ENCODE measurements around the gene PTRHD1. TPM values are rescaled to one million over a fixed set of nuclear protein-coding genes. Genes with fewer than 3 reads are reported as not detected.

The PTRHD1 gene
- total RNA-seq, 1 experiment from 2014 or later = 39.2 TPM

GRCh38 chr2:24761866-24762265 lies 31.3 kb downstream of the PTRHD1 start (continued):
- TF ChIP-seq CTCF (IDR thresholded peaks at IDR 0.05) (no peak), ZNF671 (CRISPR knock-in tag; IDR thresholded peaks at IDR 0.05) (no peak)

- ChIA-PET POLR2A (interaction anchor here (0.6 kb wide), 1 partner anchor 775 kb away, joined by 7 read pairs; no protein-coding TSS in a partner anchor), CTCF (no interaction called here)
- no peaks in the 10 kb centered on the region for H3K27me3 Mint-ChIP-seq (ENCODE audit: low read depth)
- no peak overlapping the region for H3K27ac Mint-ChIP-seq
- H3K4me3 Mint-ChIP-seq = no peak overlapping the region
- DNase-seq (ENCODE audit: low spot score) (no peak), ATAC-seq (no peak)
- H3K36me3 Mint-ChIP-seq = peaks cover 8% of the 10 kb centered on the region
- TF ChIP-seq ESRRA (CRISPR knock-in tag; IDR thresholded peaks at IDR 0.05; ENCODE audit: borderline replicate concordance) (no peak), ZNF232 (CRISPR knock-in tag; IDR thresholded peaks at IDR 0.05) (no peak), FOXK1 (CRISPR knock-in tag; IDR thresholded peaks at IDR 0.05) (no peak), ETV6 (CRISPR knock-in tag; IDR thresholded peaks at IDR 0.05) (no peak), RELA (CRISPR knock-in tag; IDR thresholded peaks at IDR 0.05; ENCODE audit: borderline replicate concordance) (no peak), JAZF1 (CRISPR knock-in tag; IDR thresholded peaks at IDR 0.05) (no peak), ZNF416 (CRISPR knock-in tag; IDR thresholded peaks at IDR 0.05) (no peak), ERG (CRISPR knock-in tag; IDR thresholded peaks at IDR 0.05) (no peak), SP1 (CRISPR knock-in tag; conservative IDR thresholded peaks at IDR 0.05) (no peak)
- no peaks in the 10 kb centered on the region for H3K9me3 Mint-ChIP-seq
- no peaks in the 10 kb centered on the region for H3K4me1 Mint-ChIP-seq
Measured at GRCh38 chr2:24756789-24757188, 36.4 kb downstream of the PTRHD1 start.

- H3K27me3 Mint-ChIP-seq (ENCODE audit: low read depth) = no peaks in the 10 kb centered on the region
- POLR2A ChIA-PET = no interaction called here
- no peak for TF ChIP-seq ZBTB43 (CRISPR knock-in tag; IDR thresholded peaks at IDR 0.05)
- no peak for TF ChIP-seq NR3C1 (CRISPR knock-in tag; conservative IDR thresholded peaks at IDR 0.05; ENCODE audit: low read depth)
- TF ChIP-seq NR1H2 (CRISPR knock-in tag; IDR thresholded peaks at IDR 0.05) = no peak
- TF ChIP-seq CDX4 (CRISPR knock-in tag; IDR thresholded peaks at IDR 0.05; ENCODE audit: borderline replicate concordance) = no peak
- TF ChIP-seq CBFB (CRISPR knock-in tag; IDR thresholded peaks at IDR 0.05; ENCODE audit: low read depth) = no peak
- no peak for TF ChIP-seq E2F5 (CRISPR knock-in tag; IDR thresholded peaks at IDR 0.05)
- no peak for TF ChIP-seq AR (CRISPR knock-in tag; IDR thresholded peaks at IDR 0.05)
- TF ChIP-seq TEAD1 (CRISPR knock-in tag; IDR thresholded peaks at IDR 0.05) = no peak
- TF ChIP-seq EMX1 (CRISPR knock-in tag; IDR thresholded peaks at IDR 0.05) = no peak
- no peak for TF ChIP-seq ELF4 (CRISPR knock-in tag; IDR thresholded peaks at IDR 0.05; ENCODE audit: low read depth)
- no peak for TF ChIP-seq FOXK1 (CRISPR knock-in tag; IDR thresholded peaks at IDR 0.05)
- TF ChIP-seq KAT7 (CRISPR knock-in tag; IDR thresholded peaks at IDR 0.05; ENCODE audit: borderline replicate concordance) = no peak
- no peak for TF ChIP-seq ZNF396 (CRISPR knock-in tag; IDR thresholded peaks at IDR 0.05; ENCODE audit: borderline replicate concordance)
- no peak for TF ChIP-seq MXD4 (CRISPR knock-in tag; IDR thresholded peaks at IDR 0.05; ENCODE audit: borderline replicate concordance)
- ATAC-seq (peak; percentile 71), DNase-seq (ENCODE audit: low spot score) (no peak)
- no peak overlapping the region for H3K4me3 Mint-ChIP-seq
- peaks cover 8% of the 10 kb centered on the region for H3K36me3 Mint-ChIP-seq
- CTCF ChIA-PET = interaction anchor here (0.6 kb wide), 1 partner anchor 10 kb away, joined by 3 read pairs; no protein-coding TSS in a partner anchor
- no peaks in the 10 kb centered on the region for H3K4me1 Mint-ChIP-seq
- no peaks in the 10 kb centered on the region for H3K9me3 Mint-ChIP-seq
- H3K27ac Mint-ChIP-seq = no peak overlapping the region; the same call in 1 of the 2 replicates
Measured at GRCh38 chr2:24754985-24755705, 38.0 kb downstream of the PTRHD1 start.
